GM19099 (cell line): ENCODE measurements around the gene GPM6B.

Experiments used
- POLR2A ChIP-seq: IDR thresholded peaks from 3 replicates; pipeline ENCODE4 v1.6.1; 2011; ENCODE audit warnings: low read depth; ENCODE audit not compliant: insufficient read length; ENCODE audit errors: extremely low read depth

The GPM6B gene

GRCh38 chrX:13816643-13817627 is at the start of gene GPM6B:
Gene GPM6B, minus strand, starts transcription at chrX:13817093. Its CDS starts 189 bp downstream, at chrX:13816904.
- TF ChIP-seq POLR2A = no peak

GRCh38 chrX:13864264-13864663 is 47.4 kb upstream of the GPM6B start:
- no peak for TF ChIP-seq POLR2A

- TF ChIP-seq POLR2A = no peak
Observed at GRCh38 chrX:13863324-13863723, 46.4 kb upstream of the GPM6B start.

GRCh38 chrX:13859724-13860123 is 42.8 kb upstream of the GPM6B start:
- TF ChIP-seq POLR2A = no peak

GRCh38 chrX:13857804-13858203 is 40.9 kb upstream of the GPM6B start:
- TF ChIP-seq POLR2A = no peak

- no peak for TF ChIP-seq POLR2A
Observed at GRCh38 chrX:13855689-13856450, 39.0 kb upstream of the GPM6B start.

- no peak for TF ChIP-seq POLR2A
Observed at GRCh38 chrX:13854003-13854402, 37.1 kb upstream of the GPM6B start.

GRCh38 chrX:13852001-13852695 is 35.3 kb upstream of the GPM6B start:
- TF ChIP-seq POLR2A = no peak

- TF ChIP-seq POLR2A = no peak
Observed at GRCh38 chrX:13845721-13846378, 29.0 kb upstream of the GPM6B start.

GRCh38 chrX:13843150-13843721 is 26.3 kb upstream of the GPM6B start:
- no peak for TF ChIP-seq POLR2A

- no peak for TF ChIP-seq POLR2A
Observed at GRCh38 chrX:13840121-13840520, 23.2 kb upstream of the GPM6B start.

GRCh38 chrX:13837290-13837745 is 20.4 kb upstream of the GPM6B start:
- TF ChIP-seq POLR2A = no peak

- TF ChIP-seq POLR2A = no peak
Observed at GRCh38 chrX:13836575-13836974, 19.7 kb upstream of the GPM6B start.

GRCh38 chrX:13835825-13836224 is 18.9 kb upstream of the GPM6B start:
- no peak for TF ChIP-seq POLR2A
